RCC 7860 (cell line): ENCODE data around the gene TMEM43.
A peak's percentile ranks its signal among the peaks of the same experiment; 100 is the strongest.

Source experiments
- DNase-seq: peaks from one replicate; pipeline ENCODE4 v3.0.0-alpha.2; 2015; ENCODE audit warnings: low spot score
- FAIRE-seq: peaks from 2 replicates; lab custom pipeline; 2012; peaks lifted over from hg19 to GRCh38; lab: Jason Lieb, UNC

TMEM43 gene

DNA sequence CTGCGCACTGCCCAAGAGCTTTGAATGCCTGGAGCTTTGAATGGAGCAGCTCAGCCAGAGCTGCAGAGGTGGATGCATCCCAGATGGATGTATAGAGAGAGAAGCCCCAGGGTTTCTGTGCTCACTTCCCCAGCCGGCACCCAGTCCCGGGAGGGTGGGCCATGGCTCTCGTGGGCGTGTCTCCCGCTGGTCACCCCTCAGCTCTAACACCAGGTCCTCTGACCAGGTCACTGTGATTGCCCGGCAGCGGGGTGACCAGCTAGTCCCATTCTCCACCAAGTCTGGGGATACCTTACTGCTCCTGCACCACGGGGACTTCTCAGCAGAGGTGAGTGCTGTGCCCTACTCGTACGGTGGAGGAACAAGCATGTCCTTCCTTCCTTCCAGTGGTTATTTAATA is 10.7 kb downstream of the TMEM43 start:
- no peak for FAIRE-seq
- no peak for DNase-seq

DNA sequence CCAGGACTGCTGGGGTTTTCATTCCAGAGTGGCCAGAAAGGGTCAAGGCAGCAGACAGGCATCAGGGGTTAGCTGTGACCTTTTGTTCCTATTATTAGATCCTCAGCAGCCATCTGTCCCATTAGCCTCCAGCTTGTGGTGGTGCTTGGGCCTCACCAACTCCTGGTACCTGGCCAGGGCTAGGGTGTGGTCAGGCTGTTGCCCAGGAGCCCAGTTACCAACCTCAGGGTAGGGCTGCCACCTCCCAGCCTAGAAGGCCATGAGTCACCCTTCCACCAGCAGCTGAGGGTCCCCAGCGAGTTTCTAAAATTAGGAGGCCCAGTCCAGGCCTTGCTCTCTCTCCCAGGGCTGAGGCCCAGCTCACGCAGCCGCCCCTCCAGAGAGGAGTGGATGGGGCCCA is 12.2 kb downstream of the TMEM43 start:
- FAIRE-seq, result no peak

DNA sequence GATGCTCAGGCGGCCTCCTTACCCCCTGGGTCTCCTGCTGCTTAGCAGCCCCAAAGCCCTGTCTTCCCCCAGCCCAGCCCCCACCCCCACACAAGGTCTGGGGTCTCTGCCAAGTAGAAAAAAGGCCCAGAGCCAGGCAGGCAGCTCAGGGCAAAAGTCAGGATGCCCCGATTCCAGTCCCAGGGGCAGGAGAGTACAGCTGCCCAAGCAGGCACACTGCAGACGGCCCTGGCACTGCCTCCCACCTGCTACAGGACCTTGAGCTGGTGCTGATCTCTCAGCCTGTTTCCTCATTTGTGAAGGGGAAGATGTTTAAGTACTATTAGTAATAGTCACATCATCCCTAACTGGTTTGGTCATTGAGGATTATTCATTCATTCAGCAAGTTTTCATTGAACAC is 12.6 kb downstream of the TMEM43 start:
- FAIRE-seq (no peak), DNase-seq (no peak)

More for the DNA sequence above, 12.2 kb downstream of the TMEM43 start:
- DNase-seq, result no peak

DNA sequence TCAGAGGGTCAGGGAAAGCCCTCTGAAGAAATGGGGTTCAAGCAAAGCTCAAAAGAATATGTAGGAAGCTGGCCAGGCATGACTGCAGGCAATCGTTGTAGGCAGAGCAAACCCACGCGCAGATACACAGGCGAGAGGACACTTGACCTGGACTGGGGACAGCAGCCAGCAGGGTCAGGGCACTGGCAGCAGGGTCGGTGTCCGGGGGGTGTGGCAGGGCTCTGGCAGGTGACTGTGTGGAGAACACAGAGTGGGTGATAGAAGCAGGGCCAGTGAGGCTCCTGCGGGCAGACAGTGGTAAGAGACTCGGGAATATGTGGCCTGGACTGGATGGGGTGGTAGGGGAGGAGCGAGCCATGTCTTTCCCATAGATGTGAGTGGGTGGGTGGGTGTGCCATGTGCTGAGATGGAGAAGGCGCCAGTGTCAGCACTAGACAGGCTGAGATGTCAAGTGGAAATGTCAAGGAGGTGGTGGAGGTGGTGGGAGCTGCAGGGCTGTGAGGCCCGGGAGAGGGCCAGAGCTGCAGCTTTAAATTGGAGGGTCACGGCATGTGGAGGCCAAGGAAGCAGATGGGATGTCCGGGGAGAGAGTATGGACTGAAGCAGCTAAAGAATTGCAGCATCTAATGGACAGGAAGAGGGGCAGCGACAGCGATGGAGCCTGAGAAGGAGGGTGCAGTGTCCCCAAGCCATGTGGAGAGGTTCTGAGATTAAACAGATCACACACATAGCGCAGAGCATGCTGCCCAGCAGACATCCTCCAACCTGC is 13.4 kb downstream of the TMEM43 start:
- FAIRE-seq, result no peak
- no peak for DNase-seq

DNA sequence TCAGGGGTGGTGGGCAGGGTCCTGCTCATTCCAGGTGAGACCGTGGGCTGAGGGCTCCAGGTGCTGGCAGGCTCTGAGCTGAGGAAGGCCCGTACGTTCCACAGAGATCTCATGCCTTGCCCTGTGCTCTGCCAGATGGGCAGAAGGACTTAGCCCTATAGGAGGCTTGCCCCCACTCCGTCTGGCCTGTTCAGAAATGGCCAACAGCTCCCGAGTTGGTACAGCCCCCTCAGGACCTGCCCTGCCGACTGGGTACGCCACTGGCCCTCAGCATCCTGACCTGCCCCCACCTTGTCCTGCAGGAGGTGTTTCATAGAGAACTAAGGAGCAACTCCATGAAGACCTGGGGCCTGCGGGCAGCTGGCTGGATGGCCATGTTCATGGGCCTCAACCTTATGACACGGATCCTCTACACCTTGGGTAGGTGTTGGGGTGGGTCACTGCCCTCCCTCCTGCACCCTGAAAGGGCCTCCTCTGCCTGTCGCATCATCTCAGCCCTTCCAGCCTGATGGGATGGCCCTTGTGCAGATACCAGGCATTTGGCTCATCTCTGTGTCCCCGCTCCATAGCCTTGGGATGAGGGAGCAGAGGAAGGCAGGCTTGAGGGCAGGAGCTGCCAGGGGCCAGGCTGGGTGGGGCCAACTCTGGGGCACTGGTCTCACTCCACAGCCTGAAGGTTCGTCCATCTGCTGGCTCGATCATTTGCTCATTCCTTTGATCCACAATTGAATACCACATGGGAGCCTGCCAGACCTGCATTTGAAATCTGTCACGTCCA is 14.2 kb downstream of the TMEM43 start:
- no peak for DNase-seq
- FAIRE-seq, result no peak

DNA sequence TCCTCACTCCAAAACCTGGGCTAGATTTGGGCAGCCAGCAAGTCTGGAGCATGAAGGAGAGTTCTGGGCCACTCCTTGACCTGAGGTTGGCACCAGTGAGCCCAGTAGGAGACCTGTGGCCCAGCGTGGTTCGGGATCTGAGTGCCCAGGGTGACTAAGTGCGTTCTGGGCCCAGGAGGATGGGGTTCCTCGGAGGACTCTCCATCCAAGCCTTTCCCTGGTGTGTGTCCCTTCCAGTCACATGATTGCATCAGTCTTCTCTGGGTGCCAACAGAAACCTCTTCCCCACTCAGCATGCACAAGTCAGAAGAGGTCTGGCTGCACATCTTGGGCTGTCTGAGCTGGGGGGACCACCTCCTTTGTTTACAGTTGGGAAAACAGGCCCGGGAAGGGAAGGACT is 14.9 kb downstream of the TMEM43 start:
- DNase-seq (no peak), FAIRE-seq (no peak)

DNA sequence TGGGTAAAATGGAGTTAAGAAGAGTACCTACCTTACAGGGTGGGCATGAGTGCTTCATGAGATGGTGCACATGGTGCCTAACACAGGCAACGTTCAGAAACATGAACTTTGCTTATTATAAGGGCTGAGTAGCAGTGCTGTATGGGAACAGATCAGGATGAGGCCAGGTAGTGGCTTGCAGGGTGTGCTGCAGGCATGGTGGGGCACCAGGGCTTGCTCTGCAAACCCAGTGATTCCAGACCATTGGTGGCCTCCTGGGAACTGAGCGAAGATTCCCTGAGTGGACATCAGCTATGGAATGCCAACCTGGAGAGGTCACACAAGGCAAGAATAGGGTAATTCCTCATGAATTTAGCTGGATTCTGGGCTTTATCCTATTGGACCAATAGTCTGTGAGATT is 15.8 kb downstream of the TMEM43 start:
- no peak for DNase-seq
- no peak for FAIRE-seq

DNA sequence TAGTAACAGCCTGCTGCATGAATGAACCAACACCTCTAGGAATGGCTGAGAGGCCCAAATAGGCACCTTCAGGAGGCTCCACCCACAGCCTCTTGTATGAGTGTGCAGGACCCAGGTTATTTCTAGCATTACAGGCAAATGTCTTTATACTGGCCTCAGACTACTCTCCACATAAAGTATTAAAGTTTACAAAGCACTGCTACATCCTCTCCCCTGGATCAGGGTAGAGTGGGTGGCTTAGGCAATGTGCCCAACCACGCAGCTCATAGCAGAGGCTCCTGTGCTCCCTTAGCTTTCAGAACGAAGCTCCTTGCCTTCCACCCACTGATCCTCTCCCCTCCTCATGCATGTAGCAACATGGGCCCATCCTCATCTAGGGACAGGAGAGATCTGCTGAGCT is 16.3 kb downstream of the TMEM43 start:
- DNase-seq (no peak), FAIRE-seq (no peak)

DNA sequence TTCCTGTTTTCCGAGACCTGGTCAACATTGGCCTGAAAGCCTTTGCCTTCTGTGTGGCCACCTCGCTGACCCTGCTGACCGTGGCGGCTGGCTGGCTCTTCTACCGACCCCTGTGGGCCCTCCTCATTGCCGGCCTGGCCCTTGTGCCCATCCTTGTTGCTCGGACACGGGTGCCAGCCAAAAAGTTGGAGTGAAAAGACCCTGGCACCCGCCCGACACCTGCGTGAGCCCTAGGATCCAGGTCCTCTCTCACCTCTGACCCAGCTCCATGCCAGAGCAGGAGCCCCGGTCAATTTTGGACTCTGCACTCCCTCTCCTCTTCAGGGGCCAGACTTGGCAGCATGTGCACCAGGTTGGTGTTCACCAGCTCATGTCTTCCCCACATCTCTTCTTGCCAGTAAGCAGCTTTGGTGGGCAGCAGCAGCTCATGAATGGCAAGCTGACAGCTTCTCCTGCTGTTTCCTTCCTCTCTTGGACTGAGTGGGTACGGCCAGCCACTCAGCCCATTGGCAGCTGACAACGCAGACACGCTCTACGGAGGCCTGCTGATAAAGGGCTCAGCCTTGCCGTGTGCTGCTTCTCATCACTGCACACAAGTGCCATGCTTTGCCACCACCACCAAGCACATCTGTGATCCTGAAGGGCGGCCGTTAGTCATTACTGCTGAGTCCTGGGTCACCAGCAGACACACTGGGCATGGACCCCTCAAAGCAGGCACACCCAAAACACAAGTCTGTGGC is 16.9 kb downstream of the TMEM43 start:
- no peak for FAIRE-seq
- DNase-seq, result no peak

DNA sequence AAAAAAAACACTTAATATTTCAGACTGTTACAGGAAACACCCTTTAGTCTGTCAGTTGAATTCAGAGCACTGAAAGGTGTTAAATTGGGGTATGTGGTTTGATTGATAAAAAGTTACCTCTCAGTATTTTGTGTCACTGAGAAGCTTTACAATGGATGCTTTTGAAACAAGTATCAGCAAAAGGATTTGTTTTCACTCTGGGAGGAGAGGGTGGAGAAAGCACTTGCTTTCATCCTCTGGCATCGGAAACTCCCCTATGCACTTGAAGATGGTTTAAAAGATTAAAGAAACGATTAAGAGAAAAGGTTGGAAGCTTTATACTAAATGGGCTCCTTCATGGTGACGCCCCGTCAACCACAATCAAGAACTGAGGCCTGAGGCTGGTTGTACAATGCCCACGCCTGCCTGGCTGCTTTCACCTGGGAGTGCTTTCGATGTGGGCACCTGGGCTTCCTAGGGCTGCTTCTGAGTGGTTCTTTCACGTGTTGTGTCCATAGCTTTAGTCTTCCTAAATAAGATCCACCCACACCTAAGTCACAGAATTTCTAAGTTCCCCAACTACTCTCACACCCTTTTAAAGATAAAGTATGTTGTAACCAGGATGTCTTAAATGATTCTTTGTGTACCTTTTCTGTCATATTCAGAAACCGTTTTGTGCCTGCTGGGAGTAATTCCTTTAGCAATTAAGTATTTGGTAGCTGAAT is 17.9 kb downstream of the TMEM43 start:
- FAIRE-seq, result no peak
- no peak for DNase-seq

DNA sequence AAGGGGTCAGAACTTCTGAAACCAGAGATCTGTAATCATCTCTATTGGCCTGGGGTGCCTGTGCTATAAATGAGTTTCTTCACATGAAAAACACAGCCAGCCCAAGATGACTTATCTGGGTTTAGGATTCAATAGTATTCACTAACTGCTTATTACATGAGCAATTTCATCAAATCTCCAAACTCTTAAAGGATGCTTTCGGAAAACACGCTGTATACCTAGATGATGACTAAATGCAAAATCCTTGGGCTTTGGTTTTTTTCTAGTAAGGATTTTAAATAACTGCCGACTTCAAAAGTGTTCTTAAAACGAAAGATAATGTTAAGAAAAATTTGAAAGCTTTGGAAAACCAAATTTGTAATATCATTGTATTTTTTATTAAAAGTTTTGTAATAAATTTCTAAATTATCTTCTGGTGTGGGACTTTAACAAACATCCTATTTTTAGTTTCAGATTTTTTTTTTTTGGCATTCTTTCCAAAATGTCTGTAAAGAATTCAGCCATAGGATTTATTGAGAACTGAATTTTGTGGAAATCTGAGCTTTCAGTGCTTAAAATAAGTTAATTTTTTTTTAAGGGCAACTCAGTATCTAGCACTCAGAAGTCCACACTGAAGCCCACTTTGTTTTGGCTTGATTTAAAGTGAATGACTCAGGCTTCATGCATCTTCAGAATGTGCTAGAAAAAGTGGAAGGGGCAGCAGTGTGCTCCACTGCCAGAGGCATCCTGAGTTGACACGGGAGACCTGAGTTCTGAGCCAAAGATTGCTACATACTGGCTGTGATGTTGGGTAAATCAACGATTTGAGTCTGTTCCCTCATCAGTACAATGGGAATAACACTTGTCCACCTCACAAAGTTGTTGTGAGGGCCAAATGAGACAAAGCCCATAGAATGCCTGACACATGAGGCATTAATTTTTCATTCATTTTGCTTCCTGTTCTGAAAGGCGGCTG is 18.7 kb downstream of the TMEM43 start:
- DNase-seq (peak; percentile 81), FAIRE-seq (peak; percentile 44)

DNA sequence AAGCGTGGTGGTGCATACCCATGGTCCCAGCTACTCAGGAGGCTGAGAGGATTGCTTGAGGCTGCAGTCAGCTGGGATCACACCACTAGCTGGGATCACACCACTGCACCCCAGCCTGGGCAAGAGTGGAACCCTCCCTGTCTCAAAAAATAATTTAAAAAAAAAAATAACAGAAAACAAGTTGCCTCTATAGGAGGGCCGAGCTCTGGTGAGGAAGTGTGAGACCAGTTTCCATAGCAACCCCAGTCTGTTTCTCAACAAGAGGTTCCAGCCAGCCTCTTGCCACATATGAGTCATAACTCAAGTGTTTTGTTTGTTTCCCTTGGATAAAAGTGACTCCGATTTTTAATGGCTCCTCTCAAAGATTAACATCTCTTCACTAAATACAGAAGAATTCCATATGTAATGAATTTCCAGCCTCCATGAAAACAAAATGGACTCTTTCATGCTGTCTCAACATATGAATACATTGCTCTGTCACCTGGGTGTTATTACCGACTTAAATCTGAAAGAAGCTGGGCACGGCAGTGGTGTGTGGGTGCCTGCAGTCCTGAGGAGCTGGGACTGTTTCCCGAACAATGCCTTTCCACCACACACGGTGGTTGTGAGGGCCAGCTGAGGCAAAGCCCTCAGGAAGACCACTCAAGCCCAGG is 19.7 kb downstream of the TMEM43 start:
- peak; percentile 95 for DNase-seq
- peak; percentile 87 for FAIRE-seq

DNA sequence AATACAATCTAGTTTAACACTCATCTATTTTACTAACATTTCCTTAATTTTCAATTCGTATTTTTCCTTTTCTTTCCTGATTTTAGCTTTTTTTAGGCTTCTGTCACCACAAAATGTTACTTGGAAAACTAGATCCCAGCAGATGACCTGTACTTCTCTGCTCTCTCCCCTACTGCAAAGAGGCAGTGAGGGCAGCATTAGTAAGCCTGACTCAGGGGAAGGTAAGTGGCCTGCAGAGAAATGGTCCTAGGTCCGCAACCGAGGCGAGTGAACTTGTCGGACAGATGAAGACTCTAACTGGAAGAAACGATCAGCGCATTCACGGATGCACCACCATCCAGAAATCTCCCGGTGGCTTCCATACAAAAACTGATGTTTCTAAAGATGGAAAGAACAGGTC is 20.4 kb downstream of the TMEM43 start:
- no peak for FAIRE-seq

DNA sequence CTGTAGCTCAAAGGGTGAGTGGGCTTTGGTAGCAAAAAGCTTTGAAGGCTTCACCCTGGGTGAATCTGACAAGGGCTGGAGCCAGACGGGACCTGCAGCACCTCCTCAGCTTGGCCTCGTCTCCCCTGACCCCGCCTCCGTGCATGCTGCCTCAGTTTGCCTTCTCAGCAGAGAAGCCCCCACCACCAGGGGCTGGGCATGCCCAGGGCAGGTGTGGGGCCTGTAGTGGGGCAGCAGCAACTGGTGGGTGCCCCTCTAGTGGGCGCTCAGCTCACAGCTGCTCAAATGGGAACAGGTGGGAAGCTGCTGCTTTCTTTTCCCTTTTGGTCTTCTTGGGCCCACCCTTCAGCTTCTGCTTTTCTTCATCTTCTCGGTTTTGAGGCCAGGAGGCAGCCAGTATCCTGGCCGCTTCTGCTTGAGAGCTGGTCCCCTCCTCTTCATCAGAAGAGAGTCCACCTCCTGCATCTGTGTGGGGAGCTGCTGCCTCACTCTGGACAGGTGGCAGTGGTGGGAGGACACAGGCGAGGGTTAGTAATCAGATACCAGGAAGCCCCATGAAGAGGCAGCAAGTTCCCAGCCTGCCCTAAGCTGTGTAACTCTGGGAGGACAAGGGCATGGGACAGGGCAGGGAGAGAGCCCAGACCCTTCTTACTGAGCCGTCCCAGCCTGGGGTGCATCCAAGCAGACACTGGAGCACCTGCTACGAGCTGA is 21.0 kb downstream of the TMEM43 start:
- DNase-seq (no peak), FAIRE-seq (no peak)

More for the DNA sequence above, 20.4 kb downstream of the TMEM43 start:
- DNase-seq, result peak; percentile 17

DNA sequence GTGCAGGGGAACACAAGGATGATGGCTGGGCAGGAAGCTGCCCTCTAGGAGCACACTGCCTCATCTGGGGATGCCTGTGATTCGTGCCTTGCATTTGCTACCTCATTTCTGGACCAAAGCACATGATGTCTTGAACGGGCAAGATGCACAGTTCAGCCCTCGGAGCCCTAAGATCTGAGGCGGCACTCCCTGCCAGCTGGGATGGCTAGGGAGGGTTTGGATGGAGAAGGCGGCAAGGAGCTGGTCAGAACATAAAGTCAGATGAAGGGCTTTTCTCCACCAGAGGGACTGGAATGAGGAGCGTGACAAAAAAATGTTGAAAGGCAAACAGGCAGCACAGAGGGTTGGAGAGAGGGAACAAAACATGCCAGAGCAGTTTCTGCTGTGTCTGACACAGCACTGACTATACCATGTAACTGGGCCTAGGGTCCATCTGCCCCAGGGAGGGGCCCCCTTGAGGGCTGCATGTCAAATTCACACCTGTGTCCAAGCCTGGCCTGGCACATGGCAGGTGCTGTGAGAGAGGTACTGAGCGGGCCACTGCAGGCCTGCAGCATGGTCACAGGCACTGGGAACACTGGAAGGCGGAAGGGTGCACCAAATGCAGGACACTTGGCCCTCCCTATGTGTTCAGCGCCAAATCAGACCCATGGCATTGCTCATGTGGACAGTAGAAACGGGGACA is 21.7 kb downstream of the TMEM43 start:
- DNase-seq (no peak), FAIRE-seq (no peak)

DNA sequence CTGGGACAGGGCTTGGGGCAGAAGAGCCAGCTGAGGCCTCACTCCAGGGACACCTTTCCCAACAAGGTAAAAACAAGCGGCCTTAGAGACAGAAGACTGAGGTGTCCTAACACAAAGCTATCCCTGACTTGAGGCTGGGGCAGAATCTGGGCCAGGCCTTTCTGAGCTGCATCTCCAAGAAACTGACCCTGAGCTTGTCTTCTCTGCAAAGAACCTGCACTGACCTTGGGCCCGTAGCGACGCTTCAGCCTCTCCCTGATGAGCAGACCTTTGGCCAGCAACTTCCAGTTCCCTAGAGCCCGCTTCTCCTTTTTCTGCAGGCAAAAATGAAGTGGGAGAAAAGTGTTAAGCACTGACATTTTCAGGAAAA is 22.2 kb downstream of the TMEM43 start:
- no peak for DNase-seq
- no peak for FAIRE-seq

DNA sequence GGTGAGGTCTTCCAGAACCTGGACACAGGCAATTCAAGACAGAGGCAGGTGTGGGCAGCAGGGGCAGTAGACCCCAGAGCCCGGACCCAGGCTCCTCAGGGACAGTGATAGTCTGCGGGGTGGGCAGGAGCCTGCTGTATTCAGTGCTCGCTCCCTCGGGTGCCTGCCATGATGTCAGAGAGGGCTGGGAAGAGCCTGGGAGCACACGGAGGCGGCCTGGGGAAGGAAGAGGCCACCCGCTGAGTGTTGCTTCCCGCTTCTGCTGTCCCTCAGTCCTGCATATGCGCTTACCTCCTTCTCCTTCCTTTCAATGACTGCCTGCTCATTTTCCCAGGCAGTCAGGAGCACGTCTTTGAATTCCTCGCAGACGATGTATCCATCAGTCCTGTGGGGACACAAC is 22.8 kb downstream of the TMEM43 start:
- no peak for FAIRE-seq
- no peak for DNase-seq
